Measurements from ENCODE around the gene ELMO1. TPM values are rescaled to one million over a fixed set of nuclear protein-coding genes. Genes with fewer than 3 reads are reported as not detected.

Gene ELMO1
- total RNA-seq, 1 donor from 2014 or later: 132 TPM

- ChIA-PET POLR2A (interaction anchor here (1.7 kb wide), 1 partner anchor 24 kb away, joined by 12 read pairs; the partner anchor contains the start of gene ELMO1), CTCF (no interaction called here)
- TF ChIP-seq CTCF (IDR thresholded peaks at IDR 0.05): no peak
- Mint-ChIP-seq H3K9me3 (no peaks in the 10 kb centered on the region), H3K36me3 (ENCODE audit: low read depth) (peaks cover 22% of the 10 kb centered on the region), H3K27me3 (no peaks in the 10 kb centered on the region), H3K4me1 (peaks cover 50% of the 10 kb centered on the region), H3K27ac (no peak overlapping the region), H3K4me3 (no peak overlapping the region)
- DNase-seq (no peak), ATAC-seq (ENCODE audit: low read depth) (no peak)
- intact Hi-C loops (cut with micrococcal nuclease): no loop called here
These were observed 24.1 kb downstream of the ELMO1 start for GRCh38 chr7:37424521-37424920.

GRCh38 chr7:37421861-37422500, 26.7 kb downstream of the ELMO1 start:
- no peak for TF ChIP-seq CTCF (IDR thresholded peaks at IDR 0.05)
- no peaks in the 10 kb centered on the region for H3K27me3 Mint-ChIP-seq
- CTCF ChIA-PET: no interaction called here
- H3K9me3 Mint-ChIP-seq: no peaks in the 10 kb centered on the region
- H3K4me3 Mint-ChIP-seq: no peak overlapping the region
- DNase-seq: no peak
- peaks cover 56% of the 10 kb centered on the region for H3K4me1 Mint-ChIP-seq
- POLR2A ChIA-PET: no interaction called here
- ATAC-seq (ENCODE audit: low read depth): no peak
- H3K36me3 Mint-ChIP-seq (ENCODE audit: low read depth): peaks cover 14% of the 10 kb centered on the region
- intact Hi-C loops (cut with micrococcal nuclease): no loop called here
- no peak overlapping the region for H3K27ac Mint-ChIP-seq

- Mint-ChIP-seq H3K27me3 (no peaks in the 10 kb centered on the region), H3K27ac (no peak overlapping the region), H3K4me1 (peaks cover 61% of the 10 kb centered on the region), H3K36me3 (ENCODE audit: low read depth) (peaks cover 11% of the 10 kb centered on the region), H3K9me3 (no peaks in the 10 kb centered on the region), H3K4me3 (no peak overlapping the region)
- DNase-seq (no peak), ATAC-seq (ENCODE audit: low read depth) (no peak)
- ChIA-PET CTCF (no interaction called here), POLR2A (no interaction called here)
- intact Hi-C loops (cut with micrococcal nuclease): no loop called here
- TF ChIP-seq CTCF (IDR thresholded peaks at IDR 0.05): no peak
These were observed 27.5 kb downstream of the ELMO1 start for GRCh38 chr7:37420946-37421695.

GRCh38 chr7:37419496-37419895, 29.2 kb downstream of the ELMO1 start:
- no peaks in the 10 kb centered on the region for H3K9me3 Mint-ChIP-seq
- H3K4me1 Mint-ChIP-seq: peaks cover 50% of the 10 kb centered on the region
- DNase-seq (no peak), ATAC-seq (ENCODE audit: low read depth) (peak; percentile 84)
- CTCF ChIA-PET: interaction anchor here (1.2 kb wide), 1 partner anchor 66 kb away, joined by 3 read pairs; no protein-coding TSS in a partner anchor
- H3K27ac Mint-ChIP-seq: no peak overlapping the region
- no peak for TF ChIP-seq CTCF (IDR thresholded peaks at IDR 0.05)
- H3K36me3 Mint-ChIP-seq (ENCODE audit: low read depth): peaks cover 17% of the 10 kb centered on the region
- no peak overlapping the region for H3K4me3 Mint-ChIP-seq
- POLR2A ChIA-PET: interaction anchor here (1.3 kb wide), 1 partner anchor 28 kb away, joined by 3 read pairs; no protein-coding TSS in a partner anchor
- no peaks in the 10 kb centered on the region for H3K27me3 Mint-ChIP-seq
- intact Hi-C loops (cut with micrococcal nuclease): loop anchor here (2.0 kb wide), 1 partner anchor 29 kb away; the partner anchor contains the start of gene ELMO1

GRCh38 chr7:37418381-37418780, 30.3 kb downstream of the ELMO1 start:
- no peak overlapping the region for H3K4me3 Mint-ChIP-seq
- H3K4me1 Mint-ChIP-seq: peaks cover 48% of the 10 kb centered on the region
- no peak for ATAC-seq (ENCODE audit: low read depth)

More at GRCh38 chr7:37418381-37418780, 30.3 kb downstream of the ELMO1 start:
- Mint-ChIP-seq H3K36me3 (ENCODE audit: low read depth) (peaks cover 19% of the 10 kb centered on the region), H3K27ac (peak overlapping the region; percentile 61), H3K27me3 (no peaks in the 10 kb centered on the region), H3K9me3 (no peaks in the 10 kb centered on the region)
- TF ChIP-seq CTCF (IDR thresholded peaks at IDR 0.05): no peak
- ChIA-PET POLR2A (interaction anchor here (1.1 to 1.3 kb wide), 2 partner anchors 29 to 77 kb away, joined by 3 read pairs; no protein-coding TSS in a partner anchor), CTCF (interaction anchor here (1.2 kb wide), 1 partner anchor 65 kb away, joined by 3 read pairs; no protein-coding TSS in a partner anchor)
- no peak for DNase-seq
- intact Hi-C loops (cut with micrococcal nuclease): loop anchor here (2.0 kb wide), 1 partner anchor 30 kb away; the partner anchor contains the start of gene ELMO1

Measured in activated B cell treated with CpG ODN at 0.5 μM for 24 hours (primary cell).